SK-N-SH (cell line): Measurements from ENCODE around the gene SPAAR. TPM values are rescaled to one million over a fixed set of nuclear protein-coding genes. Genes with fewer than 3 reads are reported as not detected.
A peak's percentile ranks its signal among the peaks of the same experiment; 100 is the strongest.

Experiments used
- CTCF ChIA-PET: fragments of 300-600, 350-600 bp; formaldehyde crosslinking; extraction: SDS; loops from one replicate; lab custom pipeline; 2021; lab: Yijun Ruan, JAX
- POLR2A ChIA-PET: fragments of 350-600 bp; sonication (Branson Sonifier 250); formaldehyde crosslinking; extraction: SDS; loops from one replicate; lab custom pipeline; 2020; ENCODE audit warnings: antibody characterized with exemption, inconsistent platforms; lab: Yijun Ruan, JAX
- DNase-seq: peaks from one replicate; pipeline ENCODE4 v3.0.0; 2012
- H2AFZ ChIP-seq: fragments of 200-600 bp; sonication (generic); 2 replicates; pipeline ENCODE4 v1.8.1; 2016; ENCODE audit warnings: antibody characterized with exemption, mild to moderate bottlenecking, low read depth
- H3F3A ChIP-seq: fragments of 200-600 bp; sonication (generic); replicated peaks from 2 replicates; pipeline ENCODE3; 2016; ENCODE audit warnings: antibody characterized with exemption, mild to moderate bottlenecking; ENCODE audit not compliant: insufficient read depth
- H3K27ac ChIP-seq, 2 experiments: fragments of 200-500 bp in 1 of 2; fragments of 200-600 bp in 1 of 2; sonication (Bioruptor generic) in 1 of 2; sonication (generic), shearing (Covaris generic) in 1 of 2; 2 replicates each; pipeline versions ENCODE4 v1.5.1 to v1.6.1; 2014 to 2016; ENCODE audit warnings: low read depth in 2 of 2, inconsistent platforms in 1 of 2, low read length in 1 of 2, mild to moderate bottlenecking in 1 of 2, mixed read lengths in 1 of 2
- H3K27me3 ChIP-seq: fragments of 200-600 bp; sonication (generic), shearing (Covaris generic); 2 replicates; pipeline ENCODE4 v1.6.1; 2016; ENCODE audit warnings: mixed run types; ENCODE audit not compliant: insufficient read depth
- H3K36me3 ChIP-seq, 2 experiments: fragments of 200-500 bp in 1 of 2; fragments of 200-600 bp in 1 of 2; sonication (Bioruptor generic) in 1 of 2; sonication (generic) in 1 of 2; replicated peaks in 1 of 2; 2 replicates each; pipeline versions ENCODE3 to v1.5.1; 2014 to 2016; ENCODE audit warnings: low read length in 1 of 2, mild to moderate bottlenecking in 1 of 2; ENCODE audit not compliant: insufficient read depth in 2 of 2, control insufficient read depth in 1 of 2
- H3K4me1 ChIP-seq, 2 experiments: fragments of 200-500 bp in 1 of 2; fragments of 200-600 bp in 1 of 2; sonication (Bioruptor generic) in 1 of 2; sonication (generic), shearing (Covaris generic) in 1 of 2; 2 replicates each; pipeline versions ENCODE4 v1.5.1 to v1.6.1; 2014 to 2016; ENCODE audit warnings: low read depth in 1 of 2, low read length in 1 of 2, mixed run types in 1 of 2; ENCODE audit not compliant: insufficient read depth in 2 of 2, control insufficient read depth in 1 of 2
- H3K4me2 ChIP-seq: fragments of 200-600 bp; sonication (generic), shearing (Covaris generic); 2 replicates; pipeline ENCODE4 v1.6.1; 2017; ENCODE audit warnings: mixed run types
- H3K4me3 ChIP-seq, 2 experiments: fragments of 200-500 bp in 1 of 2; fragments of 200-600 bp in 1 of 2; sonication (Bioruptor generic) in 1 of 2; sonication (generic), shearing (Covaris generic) in 1 of 2; 2 replicates each; pipeline versions ENCODE4 v1.5.1 to v1.8.1; 2014 to 2016; ENCODE audit warnings: low read depth in 2 of 2, inconsistent platforms in 1 of 2, low read length in 1 of 2, mild to moderate bottlenecking in 1 of 2, mixed read lengths in 1 of 2, moderate library complexity in 1 of 2
- H3K79me2 ChIP-seq: fragments of 200-600 bp; sonication (generic); 2 replicates; pipeline ENCODE4 v1.8.1; 2017; ENCODE audit warnings: mild to moderate bottlenecking; ENCODE audit not compliant: insufficient read depth
- H3K9ac ChIP-seq: fragments of 200-600 bp; sonication (generic); 2 replicates; pipeline ENCODE4 v1.6.1; 2017; ENCODE audit warnings: mixed run types
- H3K9me2 ChIP-seq: fragments of 200-600 bp; sonication (generic); 2 replicates; pipeline ENCODE4 v1.6.1; 2017; ENCODE audit warnings: mixed run types
- H3K9me3 ChIP-seq: fragments of 200-600 bp; sonication (generic); 2 replicates; pipeline ENCODE4 v1.6.1; 2017; ENCODE audit warnings: mixed run types, mild to moderate bottlenecking, moderate library complexity
- H4K20me1 ChIP-seq: fragments of 200-600 bp; sonication (generic); 2 replicates; pipeline ENCODE4 v1.6.1; 2017; ENCODE audit warnings: mild to moderate bottlenecking, mixed run types; ENCODE audit not compliant: insufficient read depth
- ELF1 ChIP-seq: IDR thresholded peaks from 2 replicates; pipeline ENCODE4 v1.4.0; 2012
- EP300 ChIP-seq, 2 experiments: IDR thresholded peaks; 2 replicates each; pipeline versions ENCODE4 v1.4.0 to v1.6.1; 2012; ENCODE audit warnings: borderline replicate concordance in 1 of 2, low read depth in 1 of 2, low read length in 1 of 2
- EZH2phosphoT487 ChIP-seq: fragments of 200-600 bp; sonication (generic); IDR thresholded peaks from 2 replicates; pipeline ENCODE4 v1.6.1; 2017; ENCODE audit warnings: low read depth, mixed run types, mild to moderate bottlenecking, antibody characterized with exemption, moderate library complexity, borderline replicate concordance
- FOSL2 ChIP-seq: IDR thresholded peaks from 2 replicates; pipeline ENCODE4 v1.4.0; 2012; ENCODE audit warnings: low read depth, mild to moderate bottlenecking, moderate library complexity, borderline replicate concordance
- FOXJ3 ChIP-seq: sonication (generic); formaldehyde crosslinking; IDR thresholded peaks from 2 replicates; pipeline ENCODE4 v1.5.1; 2020; ENCODE audit warnings: mild to moderate bottlenecking, missing genetic modification reagents
- FOXM1 ChIP-seq: IDR thresholded peaks from 2 replicates; pipeline ENCODE4 v1.4.0; 2012; ENCODE audit warnings: low read depth, mild to moderate bottlenecking
- GABPA ChIP-seq: IDR thresholded peaks from 2 replicates; pipeline ENCODE4 v1.4.0; 2012; ENCODE audit warnings: low read depth, mild to moderate bottlenecking
- GATA2 ChIP-seq: sonication (generic); formaldehyde crosslinking; IDR thresholded peaks from 2 replicates; pipeline ENCODE4 v1.5.0; 2020; ENCODE audit warnings: mild to moderate bottlenecking, missing genetic modification reagents
- MEF2A ChIP-seq: IDR thresholded peaks from 2 replicates; pipeline ENCODE4 v1.4.0; 2012; ENCODE audit warnings: low read depth, borderline replicate concordance
- MXI1 ChIP-seq: IDR thresholded peaks from 2 replicates; pipeline ENCODE4 v1.6.1; 2012; ENCODE audit warnings: mild to moderate bottlenecking, low read depth, low read length, improper control_type of control experiment
- NRF1 ChIP-seq: IDR thresholded peaks from 2 replicates; pipeline ENCODE4 v1.6.1; 2012; ENCODE audit warnings: low read depth, mild to moderate bottlenecking, low read length
- RAD21 ChIP-seq: IDR thresholded peaks from 2 replicates; pipeline ENCODE4 v1.6.1; 2012; ENCODE audit warnings: mild to moderate bottlenecking, low read length
- RCOR1 ChIP-seq: fragments of 150-350 bp; IDR thresholded peaks from 2 replicates; pipeline ENCODE4 v1.6.1; 2017; ENCODE audit warnings: antibody characterized with exemption, low read length
- REST ChIP-seq: IDR thresholded peaks from 2 replicates; pipeline ENCODE4 v1.6.1; 2012; ENCODE audit warnings: mild to moderate bottlenecking, low read depth, low read length, moderate library complexity
- RFX5 ChIP-seq: IDR thresholded peaks from 2 replicates; pipeline ENCODE4 v1.6.1; 2012; ENCODE audit warnings: mild to moderate bottlenecking, improper control_type of control experiment, low read length
- SIN3A ChIP-seq: IDR thresholded peaks from 2 replicates; pipeline ENCODE4 v1.6.1; 2012; ENCODE audit warnings: low read depth, mild to moderate bottlenecking, low read length, moderate library complexity, borderline replicate concordance
- SMC3 ChIP-seq: IDR thresholded peaks from 2 replicates; pipeline ENCODE4 v1.6.1; 2012; ENCODE audit warnings: low read depth, low read length, improper control_type of control experiment
- TAF1 ChIP-seq: IDR thresholded peaks from 2 replicates; pipeline ENCODE4 v1.6.1; 2012; ENCODE audit warnings: low read depth, mild to moderate bottlenecking, low read length, moderate library complexity, borderline replicate concordance
- TCF12 ChIP-seq: IDR thresholded peaks from 2 replicates; pipeline ENCODE4 v1.4.0; 2012
- USF1 ChIP-seq: IDR thresholded peaks from 2 replicates; pipeline ENCODE4 v1.4.0; 2012; ENCODE audit warnings: low read depth, borderline replicate concordance
- YY1 ChIP-seq: IDR thresholded peaks from 2 replicates; pipeline ENCODE4 v1.4.0; 2012; ENCODE audit warnings: low read depth, mild to moderate bottlenecking
- ZBTB33 ChIP-seq: IDR thresholded peaks from 2 replicates; pipeline ENCODE4 v1.4.0; 2012; ENCODE audit warnings: low read depth, borderline replicate concordance
- WGBS: methylation state at CpG from one replicate; pipeline ENCODE4 v1.1.6; 2017; ENCODE audit warnings: low lambda C conversion rate; 5-methylcytosine and 5-hydroxymethylcytosine counted together
- polyA plus RNA-seq, 3 experiments: library from polyadenylated mRNA; depleted of rRNA; stranded (reverse); fragments of >200 nt; gene quantifications; 2 replicates each; pipeline ENCODE4 v1.2.3, GENCODE V29; 2012

Gene SPAAR
- polyA plus RNA-seq, 1 of the 3 experiments (the other 2 are of a cell fraction): 0.13 TPM

DNA sequence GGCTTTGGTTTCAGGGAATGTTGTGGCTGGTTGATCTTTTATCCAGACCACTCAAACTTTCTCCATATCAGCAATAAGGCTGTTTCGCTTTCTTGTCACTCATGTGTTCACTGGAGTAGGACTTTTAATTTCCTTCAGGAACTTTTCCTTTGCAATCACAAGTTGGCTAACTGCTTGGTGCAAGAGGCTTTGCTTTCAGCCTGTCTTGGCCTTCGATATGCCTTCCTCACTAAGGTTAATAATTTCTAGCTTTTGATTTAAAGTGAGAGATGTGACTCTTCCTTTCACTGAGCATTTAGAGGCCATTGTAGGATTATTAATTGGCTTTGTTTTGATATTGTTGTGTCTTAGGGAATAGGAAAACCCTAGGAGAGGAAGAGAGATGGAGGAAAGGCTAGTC is 10.3 kb upstream of the SPAAR start:
- POLR2A ChIA-PET: no interaction called here
- no peak for DNase-seq

GRCh38 chr9:35903049-35903448 is 6.2 kb upstream of the SPAAR start:
- Histone ChIP-seq H3K9me2 (no peaks in the 10 kb centered on the region), H3F3A (peaks cover 26% of the 10 kb centered on the region), H3K4me1 (peaks cover 30% of the 10 kb centered on the region in 2 experiments; a peak in 3 of 4 replicates), H4K20me1 (no peaks in the 10 kb centered on the region), H3K9ac (no peak overlapping the region), H3K9me3 (no peaks in the 10 kb centered on the region), H3K36me3 (no peaks in the 10 kb centered on the region), H3K27me3 (no peaks in the 10 kb centered on the region), H3K27ac (no peak overlapping the region), H3K4me3 (peak overlapping the region in 1 of 2 experiments; percentile 3; a peak in 1 of 4 replicates), H2AFZ (no peak overlapping the region), H3K4me2 (no peak overlapping the region), H3K79me2 (no peaks in the 10 kb centered on the region)
- 33% methylated on average over 3 of the region's 3 CpGs for WGBS
- DNase-seq: peak; percentile 72
- ChIA-PET POLR2A (no interaction called here), CTCF (interaction anchor here (0.6 to 7.0 kb wide), 36 partner anchors 8 to 264 kb away, joined by 3 to 94 read pairs (median 4); no protein-coding TSS in a partner anchor)
- TF ChIP-seq YY1 (no peak), RAD21 (peak; percentile 80), MXI1 (no peak), GABPA (no peak), FOSL2 (no peak), REST (no peak), RFX5 (no peak), TCF12 (no peak), ELF1 (no peak), SMC3 (peak; percentile 69), FOXJ3 (CRISPR knock-in tag) (no peak), EP300 (IDR thresholded peaks at IDR 0.05; ENCODE audit: borderline replicate concordance in 1 of 2, low read depth in 1 of 2, low read length in 1 of 2) (no peak), GATA2 (no peak), NRF1 (no peak), FOXM1 (no peak), USF1 (no peak), RCOR1 (0 out of 2 replicates have a peak, but pooled peaks have one; percentile 28), EZH2phosphoT487 (no peak), ZBTB33 (no peak), SIN3A (no peak), MEF2A (no peak), TAF1 (no peak)

More for the DNA sequence above, 10.3 kb upstream of the SPAAR start:
- Histone ChIP-seq H3K4me3 (no peak overlapping the region), H3K36me3 (no peaks in the 10 kb centered on the region), H3K4me2 (no peak overlapping the region), H2AFZ (no peak overlapping the region), H3K4me1 (no peaks in the 10 kb centered on the region), H3K79me2 (no peaks in the 10 kb centered on the region), H3F3A (peaks cover 7% of the 10 kb centered on the region), H3K9me3 (no peaks in the 10 kb centered on the region), H3K9me2 (no peaks in the 10 kb centered on the region), H3K27me3 (no peaks in the 10 kb centered on the region), H3K9ac (no peak overlapping the region), H4K20me1 (no peaks in the 10 kb centered on the region), H3K27ac (no peak overlapping the region)
- WGBS: 63% methylated on average over 2 of the region's 2 CpGs
- TF ChIP-seq TCF12 (no peak), FOSL2 (no peak), FOXJ3 (CRISPR knock-in tag) (no peak)
- CTCF ChIA-PET: interaction anchor here (0.6 to 2.9 kb wide), 6 partner anchors 47 to 430 kb away, joined by 3 to 19 read pairs (median 6); no protein-coding TSS in a partner anchor
